SK-N-SH (cell line): ENCODE measurements around the gene MTCP1.

Experiments
- CHD2 ChIP-seq: fragments of 150-350 bp; IDR thresholded peaks from 2 replicates; pipeline ENCODE4 v1.6.1; 2018; ENCODE audit warnings: low read length; ENCODE audit not compliant: partially characterized antibody
- RXRA ChIP-seq: IDR thresholded peaks from 2 replicates; pipeline ENCODE4 v1.4.0; 2012; ENCODE audit warnings: low read depth, mild to moderate bottlenecking, borderline replicate concordance
- USF2 ChIP-seq: fragments of 150-350 bp; IDR thresholded peaks from 2 replicates; pipeline ENCODE4 v1.6.1; 2017; ENCODE audit warnings: antibody characterized with exemption, low read length, low read depth, borderline replicate concordance
- YY1 ChIP-seq: IDR thresholded peaks from 2 replicates; pipeline ENCODE4 v1.4.0; 2012; ENCODE audit warnings: low read depth, mild to moderate bottlenecking

GRCh38 chrX:155113097-155113496 lies 42.2 kb upstream of the MTCP1 start:
- TF ChIP-seq CHD2 (no peak), RXRA (no peak), YY1 (no peak), USF2 (no peak)
